Measurements from ENCODE around the gene TMPRSS9. TPM values are rescaled to one million over a fixed set of nuclear protein-coding genes. Genes with fewer than 3 reads are reported as not detected.

The TMPRSS9 gene
- total and polyA plus RNA-seq, 2 of the 13 experiments (the other 11 are each of a cell fraction or from before 2014, with no cell fraction given), result 2.5 to 5.2 TPM

- TF ChIP-seq ZNF367 (CRISPR knock-in tag; IDR thresholded peaks at IDR 0.05; ENCODE audit: borderline replicate concordance) (no peak), FLYWCH1 (CRISPR knock-in tag; IDR thresholded peaks at IDR 0.05) (0 out of 2 replicates have a peak, but pooled peaks have one; percentile 60), U2AF1 (optimal IDR thresholded peaks at IDR 0.05; ENCODE audit: low read depth, low read length) (peak; percentile 94), JDP2 (CRISPR knock-in tag; IDR thresholded peaks at IDR 0.05; ENCODE audit: borderline replicate concordance) (no peak), ZNF704 (CRISPR knock-in tag; IDR thresholded peaks at IDR 0.05; ENCODE audit: borderline replicate concordance) (no peak), ZNF709 (CRISPR knock-in tag; IDR thresholded peaks at IDR 0.05) (no peak), ZNF3 (CRISPR knock-in tag; IDR thresholded peaks at IDR 0.05) (0 out of 2 replicates have a peak, but pooled peaks have one; percentile 49), SUZ12 (IDR thresholded peaks at IDR 0.05; ENCODE audit: low read depth, low read length) (no peak; the same call in 1 of the 2 replicates), SSRP1 (CRISPR knock-in tag; IDR thresholded peaks at IDR 0.05) (no peak), MEF2D (CRISPR knock-in tag; IDR thresholded peaks at IDR 0.05) (peak; percentile 56; the same call in 1 of the 2 replicates), ZNF503 (CRISPR knock-in tag; IDR thresholded peaks at IDR 0.05) (peak; percentile 67; the same call in 1 of the 2 replicates), DMTF1 (CRISPR knock-in tag; IDR thresholded peaks at IDR 0.05) (no peak), MYPOP (CRISPR knock-in tag; IDR thresholded peaks at IDR 0.05) (peak; percentile 86; the same call in 1 of the 2 replicates), SIX1 (CRISPR knock-in tag; IDR thresholded peaks at IDR 0.05; ENCODE audit: borderline replicate concordance) (peak; percentile 63; the same call in 1 of the 2 replicates), ZNF670 (CRISPR knock-in tag; IDR thresholded peaks at IDR 0.05; ENCODE audit: borderline replicate concordance) (peak; percentile 90; the same call in 1 of the 2 replicates), MXD1 (CRISPR knock-in tag; IDR thresholded peaks at IDR 0.05) (peak; percentile 69; the same call in 1 of the 2 replicates), MED8 (CRISPR knock-in tag; IDR thresholded peaks at IDR 0.05; ENCODE audit: insufficient replicate concordance) (peak; percentile 92), U2AF2 (IDR thresholded peaks at IDR 0.05; ENCODE audit: low read depth, low read length) (no peak; the same call in 1 of the 2 replicates), ZNF737 (CRISPR knock-in tag; IDR thresholded peaks at IDR 0.05; ENCODE audit: borderline replicate concordance) (no peak), ZBTB21 (CRISPR knock-in tag; IDR thresholded peaks at IDR 0.05) (peak; percentile 75; the same call in 1 of the 2 replicates), PHF21A (CRISPR knock-in tag; IDR thresholded peaks at IDR 0.05) (peak; percentile 96), RNF2 (conservative IDR thresholded peaks at IDR 0.05; ENCODE audit: low read depth) (peak; percentile 70; the same call in 1 of the 2 replicates)
These were observed 102.8 kb downstream of the TMPRSS9 start (continued) for GRCh38 chr19:2462635-2463421.
